Measurements from ENCODE around the gene ADAMTS12. TPM values are rescaled to one million over a fixed set of nuclear protein-coding genes. Genes with fewer than 3 reads are reported as not detected.

ADAMTS12 gene
- total RNA-seq, 2 experiments from 2014 or later = not detected

GRCh38 chr5:33691856-33692255 is 199.9 kb downstream of the ADAMTS12 start:
- no peaks in the 10 kb centered on the region for H3K36me3 ChIP-seq (ENCODE audit: insufficient read depth, low read length)
- POLR2A ChIA-PET = no interaction called here
- intact Hi-C loops (cut with micrococcal nuclease; ENCODE audit: unreplicated experiment) = no loop called here
- no peaks in the 10 kb centered on the region for H3K4me1 ChIP-seq (ENCODE audit: insufficient read depth, low read length, poor library complexity, severe bottlenecking)
- no peaks in the 10 kb centered on the region for H3K9me2 ChIP-seq (ENCODE audit: insufficient read depth, low read length)
- H4K20me1 ChIP-seq (ENCODE audit: insufficient read depth, low read length) = no peaks in the 10 kb centered on the region
- no peaks in the 10 kb centered on the region for H3K9me3 ChIP-seq (ENCODE audit: low read length)
- H3K4me2 ChIP-seq (ENCODE audit: low read length) = no peak overlapping the region
- no peak for TF ChIP-seq CTCF (conservative IDR thresholded peaks at IDR 0.05; ENCODE audit: low read length)
- TF ChIP-seq EZH2phosphoT487 (IDR thresholded peaks at IDR 0.05; ENCODE audit: borderline replicate concordance, low read depth, low read length) = no peak
- H3K4me3 ChIP-seq (ENCODE audit: low read depth, low read length, poor library complexity, severe bottlenecking) = no peak overlapping the region
- no peaks in the 10 kb centered on the region for H3K79me2 ChIP-seq (ENCODE audit: insufficient read depth, low read depth, low read length)
- no peak for DNase-seq (ENCODE audit: low spot score)
- H3K27ac ChIP-seq (ENCODE audit: low read depth, low read length, poor library complexity, severe bottlenecking) = no peak overlapping the region
- H2AFZ ChIP-seq (ENCODE audit: low read length) = no peak overlapping the region
- BruUV-seq (replicated peaks) = no TSS peak
- CTCF ChIA-PET (ENCODE audit: unreplicated experiment) = no interaction called here

- ChIA-PET CTCF (ENCODE audit: unreplicated experiment) (no interaction called here), POLR2A (no interaction called here)
- H3K27ac ChIP-seq (ENCODE audit: low read depth, low read length, poor library complexity, severe bottlenecking) = no peak overlapping the region
- intact Hi-C loops (cut with micrococcal nuclease; ENCODE audit: unreplicated experiment) = no loop called here
- no peak for TF ChIP-seq EZH2phosphoT487 (IDR thresholded peaks at IDR 0.05; ENCODE audit: borderline replicate concordance, low read depth, low read length)
- TF ChIP-seq CTCF (conservative IDR thresholded peaks at IDR 0.05; ENCODE audit: low read length) = no peak
- no peaks in the 10 kb centered on the region for H3K36me3 ChIP-seq (ENCODE audit: insufficient read depth, low read length)
- H3K4me2 ChIP-seq (ENCODE audit: low read length) = no peak overlapping the region
- H4K20me1 ChIP-seq (ENCODE audit: insufficient read depth, low read length) = no peaks in the 10 kb centered on the region
- H3K9me3 ChIP-seq (ENCODE audit: low read length) = no peaks in the 10 kb centered on the region
- no peaks in the 10 kb centered on the region for H3K4me1 ChIP-seq (ENCODE audit: insufficient read depth, low read length, poor library complexity, severe bottlenecking)
- no peaks in the 10 kb centered on the region for H3K9me2 ChIP-seq (ENCODE audit: insufficient read depth, low read length)
- no peak for DNase-seq (ENCODE audit: low spot score)
- no peak overlapping the region for H2AFZ ChIP-seq (ENCODE audit: low read length)
- H3K79me2 ChIP-seq (ENCODE audit: insufficient read depth, low read depth, low read length) = no peaks in the 10 kb centered on the region
- BruUV-seq (replicated peaks) = no TSS peak
- H3K4me3 ChIP-seq (ENCODE audit: low read depth, low read length, poor library complexity, severe bottlenecking) = no peak overlapping the region
Measured at GRCh38 chr5:33690374-33691135, 201.2 kb downstream of the ADAMTS12 start.

GRCh38 chr5:33688526-33688925 is 203.3 kb downstream of the ADAMTS12 start:
- CTCF ChIA-PET (ENCODE audit: unreplicated experiment) = no interaction called here
- no TSS peak for BruUV-seq (replicated peaks)
- no peak overlapping the region for H3K27ac ChIP-seq (ENCODE audit: low read depth, low read length, poor library complexity, severe bottlenecking)

More at GRCh38 chr5:33688526-33688925, 203.3 kb downstream of the ADAMTS12 start:
- DNase-seq (ENCODE audit: low spot score) = no peak
- Histone ChIP-seq H2AFZ (ENCODE audit: low read length) (no peak overlapping the region), H3K4me1 (ENCODE audit: insufficient read depth, low read length, poor library complexity, severe bottlenecking) (no peaks in the 10 kb centered on the region), H3K4me2 (ENCODE audit: low read length) (no peak overlapping the region), H4K20me1 (ENCODE audit: insufficient read depth, low read length) (no peaks in the 10 kb centered on the region), H3K4me3 (ENCODE audit: low read depth, low read length, poor library complexity, severe bottlenecking) (no peak overlapping the region), H3K9me3 (ENCODE audit: low read length) (no peaks in the 10 kb centered on the region), H3K36me3 (ENCODE audit: insufficient read depth, low read length) (no peaks in the 10 kb centered on the region), H3K9me2 (ENCODE audit: insufficient read depth, low read length) (no peaks in the 10 kb centered on the region), H3K79me2 (ENCODE audit: insufficient read depth, low read depth, low read length) (no peaks in the 10 kb centered on the region)
- POLR2A ChIA-PET = interaction anchor here (0.7 kb wide), 1 partner anchor 28 kb away, joined by 3 read pairs; no protein-coding TSS in a partner anchor
- no peak for TF ChIP-seq CTCF (conservative IDR thresholded peaks at IDR 0.05; ENCODE audit: low read length)
- TF ChIP-seq EZH2phosphoT487 (IDR thresholded peaks at IDR 0.05; ENCODE audit: borderline replicate concordance, low read depth, low read length) = no peak
- intact Hi-C loops (cut with micrococcal nuclease; ENCODE audit: unreplicated experiment) = no loop called here

All from OCI-LY7 (cell line).